ENCODE data around the gene ICA1L.

DNA sequence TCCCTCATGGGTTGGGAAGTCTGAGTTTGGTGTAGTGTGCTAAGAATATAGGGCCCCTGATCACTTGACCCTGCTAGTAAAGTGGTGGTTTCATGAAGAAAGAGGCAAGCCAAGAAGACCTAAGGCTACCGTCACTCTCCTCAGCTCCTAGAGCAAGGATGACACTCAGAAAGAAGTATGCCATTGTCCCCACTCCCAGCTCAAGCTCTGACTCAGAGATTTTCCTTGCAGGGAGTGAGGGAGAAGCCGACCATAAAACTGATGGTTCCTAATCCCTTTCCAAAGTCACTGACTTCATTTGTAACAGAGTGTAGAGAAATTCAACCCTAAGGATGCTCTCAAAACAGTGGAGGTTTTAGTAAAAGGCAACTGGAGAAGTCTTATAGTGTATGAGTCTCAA is 80.9 kb downstream of the ICA1L start:
- TF ChIP-seq NRF1 (IDR thresholded peaks at IDR 0.05; ENCODE audit: low read depth, low read length) (no peak), BCL11A (IDR thresholded peaks at IDR 0.05; ENCODE audit: low read depth in 2 of 2, low read length in 2 of 2) (no peak), HDAC2 (IDR thresholded peaks at IDR 0.05; ENCODE audit: borderline replicate concordance in 1 of 2, low read depth in 2 of 2, low read length in 2 of 2) (no peak), POLR2A (IDR thresholded peaks at IDR 0.05; ENCODE audit: control extremely low read depth in 1 of 2, low read depth in 2 of 2, low read length in 2 of 2) (no peak), FOSL1 (IDR thresholded peaks at IDR 0.05; ENCODE audit: insufficient read depth, low read depth, low read length) (no peak), CTCF (IDR thresholded peaks at IDR 0.05; ENCODE audit: control extremely low read depth in 1 of 3, insufficient read depth in 1 of 3, low read depth in 1 of 3, low read length in 3 of 3) (no peak), BRCA1 (IDR thresholded peaks at IDR 0.05; ENCODE audit: low read depth, low read length) (no peak), RAD21 (IDR thresholded peaks at IDR 0.05 in 1 of 2, conservative IDR thresholded peaks at IDR 0.05 in 1 of 2; ENCODE audit: low read depth in 2 of 2, low read length in 2 of 2) (no peak), SP1 (IDR thresholded peaks at IDR 0.05; ENCODE audit: low read depth, low read length) (no peak), GABPA (IDR thresholded peaks at IDR 0.05; ENCODE audit: borderline replicate concordance, insufficient read depth, low read length) (no peak), TCF12 (IDR thresholded peaks at IDR 0.05; ENCODE audit: low read depth, low read length) (no peak)
- TF ChIP-seq, protein P1, sequence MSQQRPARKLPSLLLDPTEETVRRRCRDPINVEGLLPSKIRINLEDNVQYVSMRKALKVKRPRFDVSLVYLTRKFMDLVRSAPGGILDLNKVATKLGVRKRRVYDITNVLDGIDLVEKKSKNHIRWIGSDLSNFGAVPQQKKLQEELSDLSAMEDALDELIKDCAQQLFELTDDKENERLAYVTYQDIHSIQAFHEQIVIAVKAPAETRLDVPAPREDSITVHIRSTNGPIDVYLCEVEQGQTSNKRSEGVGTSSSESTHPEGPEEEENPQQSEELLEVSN (IDR thresholded peaks at IDR 0.05) = no peak
- TF ChIP-seq, protein P2, sequence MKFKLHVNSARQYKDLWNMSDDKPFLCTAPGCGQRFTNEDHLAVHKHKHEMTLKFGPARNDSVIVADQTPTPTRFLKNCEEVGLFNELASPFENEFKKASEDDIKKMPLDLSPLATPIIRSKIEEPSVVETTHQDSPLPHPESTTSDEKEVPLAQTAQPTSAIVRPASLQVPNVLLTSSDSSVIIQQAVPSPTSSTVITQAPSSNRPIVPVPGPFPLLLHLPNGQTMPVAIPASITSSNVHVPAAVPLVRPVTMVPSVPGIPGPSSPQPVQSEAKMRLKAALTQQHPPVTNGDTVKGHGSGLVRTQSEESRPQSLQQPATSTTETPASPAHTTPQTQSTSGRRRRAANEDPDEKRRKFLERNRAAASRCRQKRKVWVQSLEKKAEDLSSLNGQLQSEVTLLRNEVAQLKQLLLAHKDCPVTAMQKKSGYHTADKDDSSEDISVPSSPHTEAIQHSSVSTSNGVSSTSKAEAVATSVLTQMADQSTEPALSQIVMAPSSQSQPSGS (IDR thresholded peaks at IDR 0.05; ENCODE audit: low read length) = no peak
- TF ChIP-seq, protein P3, sequence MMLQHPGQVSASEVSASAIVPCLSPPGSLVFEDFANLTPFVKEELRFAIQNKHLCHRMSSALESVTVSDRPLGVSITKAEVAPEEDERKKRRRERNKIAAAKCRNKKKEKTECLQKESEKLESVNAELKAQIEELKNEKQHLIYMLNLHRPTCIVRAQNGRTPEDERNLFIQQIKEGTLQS (IDR thresholded peaks at IDR 0.05; ENCODE audit: insufficient read depth, low read depth, low read length) = no peak
